Sigmoid colon (tissue), 7 donors: Measurements from ENCODE around the gene EEPD1. TPM values are rescaled to one million over a fixed set of nuclear protein-coding genes. Genes with fewer than 3 reads are reported as not detected.

Experiments
- DNase-seq: peaks from one replicate; pipeline ENCODE4 v3.0.0-alpha.2; 2019
- H3K27ac ChIP-seq, 4 donors: fragments of 200-600 bp; sonication (generic); one replicate each; pipeline ENCODE4 v1.5.1; 2016 to 2019; ENCODE audit warnings: mild to moderate bottlenecking in 1 of 4
- H3K27me3 ChIP-seq, 3 donors: fragments of 200-600 bp; sonication (generic); one replicate each; pipeline ENCODE4 v1.5.1; 2019; ENCODE audit warnings: mild to moderate bottlenecking in 1 of 3
- H3K36me3 ChIP-seq, 4 donors: fragments of 200-600 bp; sonication (generic); one replicate each; pipeline ENCODE4 v1.5.1; 2016 to 2019
- H3K4me1 ChIP-seq, 4 donors: fragments of 200-600 bp; sonication (generic); one replicate each; pipeline ENCODE4 v1.5.1; 2017 to 2019
- H3K4me3 ChIP-seq, 4 donors: fragments of 200-600 bp; sonication (generic); one replicate each; pipeline ENCODE4 v1.5.1; 2017 to 2019; ENCODE audit warnings: mild to moderate bottlenecking in 2 of 4, moderate library complexity in 1 of 4
- H3K9me3 ChIP-seq, 4 donors: fragments of 200-600 bp in 3 of 4; sonication (generic) in 3 of 4; one replicate each; pipeline versions ENCODE4 v1.5.1 to v1.6.1; 2013 to 2019
- CTCF ChIP-seq, 4 experiments: fragments of 450-650 bp in 3 of 4; fragments of 200-600 bp in 1 of 4; IDR thresholded peaks; one replicate each; pipeline ENCODE4 v1.5.1; 2016 to 2019; ENCODE audit warnings: antibody characterized with exemption in 4 of 4, mild to moderate bottlenecking in 3 of 4, moderate library complexity in 2 of 4
- EP300 ChIP-seq, 4 donors: sonication (generic); formaldehyde crosslinking; IDR thresholded peaks; one replicate each; pipeline ENCODE4 v1.6.1; 2017; ENCODE audit warnings: antibody characterized with exemption in 4 of 4
- POLR2A ChIP-seq, 2 donors: fragments of 450-650 bp; IDR thresholded peaks; one replicate each; pipeline ENCODE4 v1.6.1; 2016; ENCODE audit warnings: antibody characterized with exemption in 2 of 2, mild to moderate bottlenecking in 2 of 2, moderate library complexity in 2 of 2
- POLR2AphosphoS5 ChIP-seq, 4 donors: sonication (generic); formaldehyde crosslinking; IDR thresholded peaks; one replicate each; pipeline ENCODE4 v1.6.1; 2017; ENCODE audit warnings: antibody characterized with exemption in 4 of 4
- WGBS, 2 donors: extraction: QIAGEN DNeasy Blood & Tissue Kit; methylation state at CpG; one replicate each; pipeline ENCODE4 v1.1.7; 2013; 5-methylcytosine and 5-hydroxymethylcytosine counted together
- intact Hi-C: fragments of 100-400 bp; cut with DNase I; formaldehyde crosslinking; loops from one replicate; pipeline ENCODE4 v1.15.1; 2023
- polyA plus RNA-seq, 3 donors: library from polyadenylated mRNA; stranded (reverse); fragments of 200-250 nt; gene quantifications; one replicate each; pipeline ENCODE4 v1.2.3, GENCODE V29; 2013
- total RNA-seq, 4 donors: library from RNA; depleted of rRNA; stranded (reverse); fragments of >200 nt; gene quantifications; one replicate each; pipeline ENCODE4 v1.1.0, GENCODE V29; 2016
- donor health status: healthy with polysubstance abuse.
- donor health status: Bipolar disorder and iron deficiency.
- donor health status: healthy.

EEPD1 gene
- total and polyA plus RNA-seq, 7 donors = 6.6 to 18.1 (median 14.3) TPM

- H3K4me3 ChIP-seq = no peak overlapping the region
- H3K36me3 ChIP-seq = no peaks in the 10 kb centered on the region
- H3K4me1 ChIP-seq = no peaks in the 10 kb centered on the region
- 82 to 85% methylated on average over 6 of the region's 6 CpGs for WGBS, 2 donors
- no peak for TF ChIP-seq POLR2AphosphoS5 (IDR thresholded peaks at IDR 0.05)
- TF ChIP-seq EP300 (IDR thresholded peaks at IDR 0.05) = no peak
- TF ChIP-seq CTCF (IDR thresholded peaks at IDR 0.05) = no peak
- TF ChIP-seq POLR2A (IDR thresholded peaks at IDR 0.05) = no peak
- H3K27ac ChIP-seq = no peak overlapping the region
- no peak for DNase-seq
- H3K9me3 ChIP-seq = no peaks in the 10 kb centered on the region
- H3K27me3 ChIP-seq = no peaks in the 10 kb centered on the region
- intact Hi-C loops = no loop called here
Measured at GRCh38 chr7:36109013-36109627, 43.9 kb upstream of the EEPD1 start.

- H3K4me1 ChIP-seq = peaks cover 0 to 5% (median 4%) of the 10 kb centered on the region in 4 donors
- no peaks in the 10 kb centered on the region for H3K27me3 ChIP-seq
- no peak for TF ChIP-seq CTCF (IDR thresholded peaks at IDR 0.05)
- TF ChIP-seq EP300 (IDR thresholded peaks at IDR 0.05) = no peak
- no peak for TF ChIP-seq POLR2A (IDR thresholded peaks at IDR 0.05)
- no peak for TF ChIP-seq POLR2AphosphoS5 (IDR thresholded peaks at IDR 0.05)
- intact Hi-C loops = no loop called here
- no peaks in the 10 kb centered on the region for H3K9me3 ChIP-seq
- no peak overlapping the region for H3K27ac ChIP-seq
- 91 to 93% methylated on average over 3 of the region's 3 CpGs for WGBS, 2 donors
- H3K4me3 ChIP-seq = no peak overlapping the region
- DNase-seq = no peak
- H3K36me3 ChIP-seq = no peaks in the 10 kb centered on the region
Measured at GRCh38 chr7:36110584-36110983, 42.5 kb upstream of the EEPD1 start.

GRCh38 chr7:36112969-36113368, 40.1 kb upstream of the EEPD1 start:
- Histone ChIP-seq H3K4me3 (no peak overlapping the region), H3K9me3 (no peaks in the 10 kb centered on the region), H3K4me1 (peaks cover 0 to 29% (median 23%) of the 10 kb centered on the region in 4 donors), H3K27ac (no peak overlapping the region), H3K27me3 (no peaks in the 10 kb centered on the region), H3K36me3 (no peaks in the 10 kb centered on the region)
- DNase-seq = no peak
- intact Hi-C loops = no loop called here
- TF ChIP-seq EP300 (IDR thresholded peaks at IDR 0.05) = no peak
- no peak for TF ChIP-seq CTCF (IDR thresholded peaks at IDR 0.05)
- TF ChIP-seq POLR2AphosphoS5 (IDR thresholded peaks at IDR 0.05) = no peak
- WGBS, 2 donors = 90 to 92% methylated on average over 2 of the region's 2 CpGs

- no peaks in the 10 kb centered on the region for H3K27me3 ChIP-seq
- H3K27ac ChIP-seq = no peak overlapping the region
- no peaks in the 10 kb centered on the region for H3K36me3 ChIP-seq
- no peak for TF ChIP-seq EP300 (IDR thresholded peaks at IDR 0.05)
- TF ChIP-seq POLR2A (IDR thresholded peaks at IDR 0.05) = no peak
- TF ChIP-seq CTCF (IDR thresholded peaks at IDR 0.05) = no peak
- no peak for TF ChIP-seq POLR2AphosphoS5 (IDR thresholded peaks at IDR 0.05)
- no peak for DNase-seq
- intact Hi-C loops = no loop called here
- no peak overlapping the region for H3K4me3 ChIP-seq
- peaks cover 0 to 39% (median 26%) of the 10 kb centered on the region in 4 donors for H3K4me1 ChIP-seq
- H3K9me3 ChIP-seq = no peaks in the 10 kb centered on the region
- WGBS, 2 donors = 89 to 96% methylated on average over 1 of the region's 1 CpG
Measured at GRCh38 chr7:36114355-36114754, 38.7 kb upstream of the EEPD1 start.
